Parathyroid adenoma (tissue), 2 donors: ENCODE data around the gene DDX27.

Experiments
- H2AFZ ChIP-seq: fragments of 300-600 bp; sonication (generic); one replicate; pipeline ENCODE4 v1.7.0; 2017; ENCODE audit warnings: antibody characterized with exemption, mild to moderate bottlenecking
- H3K27ac ChIP-seq: fragments of 300-600 bp; sonication (generic); one replicate; pipeline ENCODE4 v1.7.0; 2017
- H3K27me3 ChIP-seq: fragments of 300-600 bp; sonication (generic); one replicate; pipeline ENCODE4 v1.7.0; 2017; ENCODE audit warnings: low read length; ENCODE audit not compliant: control insufficient read depth, insufficient read depth
- H3K36me3 ChIP-seq: fragments of 300-600 bp; sonication (generic); one replicate; pipeline ENCODE4 v1.7.0; 2017; ENCODE audit warnings: low read length; ENCODE audit not compliant: control insufficient read depth, insufficient read depth
- H3K4me1 ChIP-seq: fragments of 300-600 bp; sonication (generic); one replicate; pipeline ENCODE4 v1.7.0; 2017; ENCODE audit warnings: control low read depth
- H3K4me2 ChIP-seq: fragments of 300-600 bp; sonication (generic); one replicate; pipeline ENCODE4 v1.7.0; 2017; ENCODE audit warnings: low read length
- H3K4me3 ChIP-seq: fragments of 300-600 bp; sonication (generic); one replicate; pipeline ENCODE4 v1.7.0; 2017; ENCODE audit warnings: low read depth, low read length
- H3K79me2 ChIP-seq: fragments of 300-600 bp; sonication (generic); one replicate; pipeline ENCODE4 v1.7.0; 2017; ENCODE audit warnings: control low read depth
- H3K9ac ChIP-seq: fragments of 300-600 bp; sonication (generic); one replicate; pipeline ENCODE4 v1.7.0; 2017; ENCODE audit warnings: mild to moderate bottlenecking
- H3K9me3 ChIP-seq: fragments of 300-600 bp; sonication (generic); one replicate; pipeline ENCODE4 v1.7.0; 2017; ENCODE audit warnings: low read length; ENCODE audit not compliant: control insufficient read depth
- TF ChIP-seq, protein P1 (sequence below): fragments of 300-600 bp; sonication (generic); IDR thresholded peaks from one replicate; pipeline ENCODE4 v1.7.0; 2017; ENCODE audit warnings: antibody characterized with exemption, mild to moderate bottlenecking
- donor health status: primary hyperparathyroidism.

Gene DDX27

DNA sequence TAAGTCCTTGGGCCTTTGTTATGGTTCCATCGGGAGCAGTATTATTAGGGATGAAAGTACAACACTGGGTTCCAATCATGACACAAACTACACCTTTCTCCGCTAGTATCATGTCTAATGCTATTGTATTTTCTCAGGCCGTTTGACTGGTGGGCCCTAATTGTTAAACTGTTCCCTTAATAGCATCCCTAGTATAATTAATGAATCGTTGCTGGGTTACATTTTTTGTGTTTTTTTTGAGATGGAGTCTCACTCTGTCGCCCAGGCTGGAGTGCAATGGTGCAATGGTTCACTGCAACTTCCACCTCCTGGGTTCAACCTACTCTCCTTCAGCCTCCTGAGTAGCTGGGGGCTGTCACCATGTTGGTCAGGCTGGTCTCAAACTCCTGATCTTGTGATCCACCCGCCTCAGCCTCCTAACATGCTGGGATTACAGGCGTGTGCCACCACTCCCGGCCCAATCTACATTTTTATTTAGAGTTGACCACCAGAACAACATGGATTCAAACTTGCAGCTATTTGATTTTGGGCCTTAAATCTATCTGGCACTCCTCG is 62.8 kb downstream of the DDX27 start:
- Histone ChIP-seq H3K9me3 (peaks cover 3% of the 10 kb centered on the region), H3K27me3 (no peaks in the 10 kb centered on the region), H3K4me3 (no peak overlapping the region), H3K9ac (no peak overlapping the region), H3K27ac (no peak overlapping the region), H3K4me1 (peaks cover 4% of the 10 kb centered on the region), H3K36me3 (peaks cover 12% of the 10 kb centered on the region), H3K4me2 (no peak overlapping the region), H2AFZ (no peak overlapping the region), H3K79me2 (peaks cover 60% of the 10 kb centered on the region)
- TF ChIP-seq, protein P1, sequence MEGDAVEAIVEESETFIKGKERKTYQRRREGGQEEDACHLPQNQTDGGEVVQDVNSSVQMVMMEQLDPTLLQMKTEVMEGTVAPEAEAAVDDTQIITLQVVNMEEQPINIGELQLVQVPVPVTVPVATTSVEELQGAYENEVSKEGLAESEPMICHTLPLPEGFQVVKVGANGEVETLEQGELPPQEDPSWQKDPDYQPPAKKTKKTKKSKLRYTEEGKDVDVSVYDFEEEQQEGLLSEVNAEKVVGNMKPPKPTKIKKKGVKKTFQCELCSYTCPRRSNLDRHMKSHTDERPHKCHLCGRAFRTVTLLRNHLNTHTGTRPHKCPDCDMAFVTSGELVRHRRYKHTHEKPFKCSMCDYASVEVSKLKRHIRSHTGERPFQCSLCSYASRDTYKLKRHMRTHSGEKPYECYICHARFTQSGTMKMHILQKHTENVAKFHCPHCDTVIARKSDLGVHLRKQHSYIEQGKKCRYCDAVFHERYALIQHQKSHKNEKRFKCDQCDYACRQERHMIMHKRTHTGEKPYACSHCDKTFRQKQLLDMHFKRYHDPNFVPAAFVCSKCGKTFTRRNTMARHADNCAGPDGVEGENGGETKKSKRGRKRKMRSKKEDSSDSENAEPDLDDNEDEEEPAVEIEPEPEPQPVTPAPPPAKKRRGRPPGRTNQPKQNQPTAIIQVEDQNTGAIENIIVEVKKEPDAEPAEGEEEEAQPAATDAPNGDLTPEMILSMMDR, result no peak

- Histone ChIP-seq H2AFZ (no peak overlapping the region), H3K4me1 (peaks cover 4% of the 10 kb centered on the region), H3K36me3 (peaks cover 12% of the 10 kb centered on the region)
Measured at GRCh38 chr20:49282584-49283171, 63.5 kb downstream of the DDX27 start.

GRCh38 chr20:49283176-49283702 is 64.0 kb downstream of the DDX27 start:
- peaks cover 60% of the 10 kb centered on the region for H3K79me2 ChIP-seq
- no peak overlapping the region for H2AFZ ChIP-seq
- no peak overlapping the region for H3K9ac ChIP-seq
- H3K4me3 ChIP-seq, result no peak overlapping the region
- peaks cover 3% of the 10 kb centered on the region for H3K9me3 ChIP-seq
- TF ChIP-seq, protein P1, result no peak
- peaks cover 12% of the 10 kb centered on the region for H3K36me3 ChIP-seq
- H3K27me3 ChIP-seq, result no peaks in the 10 kb centered on the region
- peaks cover 4% of the 10 kb centered on the region for H3K4me1 ChIP-seq
- no peak overlapping the region for H3K27ac ChIP-seq
- H3K4me2 ChIP-seq, result no peak overlapping the region

More at GRCh38 chr20:49282584-49283171, 63.5 kb downstream of the DDX27 start:
- no peak overlapping the region for H3K27ac ChIP-seq
- no peak overlapping the region for H3K9ac ChIP-seq
- H3K4me3 ChIP-seq, result no peak overlapping the region
- H3K4me2 ChIP-seq, result no peak overlapping the region
- H3K9me3 ChIP-seq, result peaks cover 3% of the 10 kb centered on the region
- TF ChIP-seq, protein P1, result no peak
- peaks cover 60% of the 10 kb centered on the region for H3K79me2 ChIP-seq
- H3K27me3 ChIP-seq, result no peaks in the 10 kb centered on the region

- Histone ChIP-seq H3K4me3 (no peak overlapping the region), H3K9ac (no peak overlapping the region), H3K36me3 (peaks cover 12% of the 10 kb centered on the region), H2AFZ (no peak overlapping the region), H3K27ac (no peak overlapping the region), H3K4me2 (no peak overlapping the region), H3K9me3 (peaks cover 3% of the 10 kb centered on the region), H3K27me3 (no peaks in the 10 kb centered on the region), H3K4me1 (peaks cover 4% of the 10 kb centered on the region), H3K79me2 (peaks cover 55% of the 10 kb centered on the region)
- TF ChIP-seq, protein P1, result no peak
Measured at GRCh38 chr20:49283703-49284625, 64.7 kb downstream of the DDX27 start.
